ENCODE data around the gene SFRP5.
A peak's percentile ranks its signal among the peaks of the same experiment; 100 is the strongest.

SFRP5 gene

GRCh38 chr10:97771055-97771891 lies 526 bp downstream of the SFRP5 start:
- TF ChIP-seq POLR2AphosphoS5 (IDR thresholded peaks at IDR 0.05; ENCODE audit: low read depth), result no peak
- no peak for DNase-seq (ENCODE audit: low read depth in 1 of 2, low spot score in 1 of 2)
- no peak overlapping the region for H3K27ac ChIP-seq (replicated peaks)
- H3K4me3 ChIP-seq (replicated peaks; ENCODE audit: insufficient read depth, low read length), result no peak overlapping the region
- H3K27me3 ChIP-seq (ENCODE audit: insufficient read depth, poor library complexity, severe bottlenecking), result peaks cover 33% of the 10 kb centered on the region

GRCh38 chr10:97770255-97770654 lies 1.5 kb downstream of the SFRP5 start:
- H3K4me3 ChIP-seq (replicated peaks; ENCODE audit: insufficient read depth, low read length), result no peak overlapping the region
- DNase-seq (ENCODE audit: low read depth in 1 of 2, low spot score in 1 of 2), result peak in 1 of 2 experiments; percentile 17
- no peak for TF ChIP-seq CTCF (IDR thresholded peaks at IDR 0.05; ENCODE audit: insufficient read depth, low read length)
- TF ChIP-seq SPI1 (IDR thresholded peaks at IDR 0.05; ENCODE audit: borderline replicate concordance, low read depth), result no peak
- no peak for TF ChIP-seq REST (IDR thresholded peaks at IDR 0.05; ENCODE audit: insufficient replicate concordance, low read depth)
- no peak for TF ChIP-seq POLR2AphosphoS5 (IDR thresholded peaks at IDR 0.05; ENCODE audit: low read depth)
- no peak for TF ChIP-seq GABPA (IDR thresholded peaks at IDR 0.05; ENCODE audit: low read depth)
- H3K27ac ChIP-seq (replicated peaks), result no peak overlapping the region
- H3K27me3 ChIP-seq (ENCODE audit: insufficient read depth, poor library complexity, severe bottlenecking), result peaks cover 33% of the 10 kb centered on the region

GRCh38 chr10:97768322-97769315 lies 3.2 kb downstream of the SFRP5 start:
- TF ChIP-seq POLR2AphosphoS5 (IDR thresholded peaks at IDR 0.05; ENCODE audit: low read depth), result no peak
- no peak for TF ChIP-seq SPI1 (IDR thresholded peaks at IDR 0.05; ENCODE audit: borderline replicate concordance, low read depth)
- TF ChIP-seq CTCF (IDR thresholded peaks at IDR 0.05; ENCODE audit: insufficient read depth, low read length), result no peak
- no peak for TF ChIP-seq REST (IDR thresholded peaks at IDR 0.05; ENCODE audit: insufficient replicate concordance, low read depth)
- no peak for TF ChIP-seq GABPA (IDR thresholded peaks at IDR 0.05; ENCODE audit: low read depth)
- DNase-seq (ENCODE audit: low read depth in 1 of 2, low spot score in 1 of 2), result no peak
- Histone ChIP-seq H3K27ac (replicated peaks) (no peak overlapping the region), H3K4me3 (replicated peaks; ENCODE audit: insufficient read depth, low read length) (no peak overlapping the region), H3K27me3 (ENCODE audit: insufficient read depth, poor library complexity, severe bottlenecking) (peaks cover 30% of the 10 kb centered on the region)

All from HL-60 (cell line).